NT2/D1 (cell line): Measurements from ENCODE around the gene CACNA1C.

Source experiments
- SUZ12 ChIP-seq: IDR thresholded peaks from 2 replicates; pipeline ENCODE4 v1.6.1; 2011; ENCODE audit not compliant: insufficient read length, insufficient read depth; ENCODE audit errors: extremely low read depth
- YY1 ChIP-seq: IDR thresholded peaks from 2 replicates; pipeline ENCODE4 v1.6.1; 2011; ENCODE audit not compliant: insufficient read length, insufficient read depth
- ZNF274 ChIP-seq: IDR thresholded peaks from 2 replicates; pipeline ENCODE4 v1.6.1; 2011; ENCODE audit warnings: mild to moderate bottlenecking, low read depth, low read length

- no peak for TF ChIP-seq ZNF274
- no peak for TF ChIP-seq YY1
- TF ChIP-seq SUZ12 = no peak
These were observed 590.9 kb downstream of the CACNA1C start for GRCh38 chr12:2643576-2644135.
